Large intestine (tissue), 3 donors: Measurements from ENCODE around the gene MYH9. TPM values are rescaled to one million over a fixed set of nuclear protein-coding genes. Genes with fewer than 3 reads are reported as not detected.
"Not testable (repeated sequence)": the region's sequence is repeated elsewhere in the genome, so short reads cannot be mapped to it uniquely, and the experiment has no call there.

Experiments
- DNase-seq, 2 donors: peaks; one replicate each; pipeline versions ENCODE4 v3.0.0 to v3.0.0-alpha.2; 2013
- H3K27ac ChIP-seq: one replicate; pipeline ENCODE4 v1.5.1; 2013; ENCODE audit warnings: low read length
- H3K27me3 ChIP-seq: 2 replicates; pipeline ENCODE4 v1.6.1; 2013; ENCODE audit warnings: low read length; ENCODE audit not compliant: control insufficient read depth, insufficient read depth
- H3K36me3 ChIP-seq: 2 replicates; pipeline ENCODE4 v1.6.1; 2013; ENCODE audit warnings: low read length; ENCODE audit not compliant: control insufficient read depth, insufficient read depth
- H3K4me1 ChIP-seq: one replicate; pipeline ENCODE4 v1.6.1; 2013; ENCODE audit warnings: low read length; ENCODE audit not compliant: control insufficient read depth, insufficient read depth
- H3K4me3 ChIP-seq: one replicate; pipeline ENCODE4 v1.5.1; 2013; ENCODE audit warnings: low read length
- H3K9me3 ChIP-seq: one replicate; pipeline ENCODE4 v1.6.1; 2013; ENCODE audit warnings: mild to moderate bottlenecking, low read depth, low read length, moderate library complexity; ENCODE audit not compliant: control insufficient read depth
- WGBS: methylation state at CpG from one replicate; pipeline ENCODE4 v1.1.5; 2013; ENCODE audit warnings: low lambda C conversion rate; ENCODE audit not compliant: insufficient coverage; 5-methylcytosine and 5-hydroxymethylcytosine counted together
- polyA plus RNA-seq: library from polyadenylated mRNA; unstranded; fragments of 120-200 nt; gene quantifications from one replicate; pipeline ENCODE4 v1.2.1, GENCODE V29; 2013

The MYH9 gene
- polyA plus RNA-seq, 1 donor, result 191 TPM

GRCh38 chr22:36255572-36255971, 132.2 kb downstream of the MYH9 start:
- not testable (repeated sequence) for H3K4me3 ChIP-seq, DNase-seq

GRCh38 chr22:36253523-36254490, 134.0 kb downstream of the MYH9 start:
- no peak for DNase-seq
- no peaks in the 10 kb centered on the region for H3K9me3 ChIP-seq
- no peaks in the 10 kb centered on the region for H3K36me3 ChIP-seq
- H3K4me3 ChIP-seq, result peak overlapping the region; percentile 27
- H3K4me1 ChIP-seq, result peaks cover 20% of the 10 kb centered on the region
- peak overlapping the region; percentile 37 for H3K27ac ChIP-seq
- H3K27me3 ChIP-seq, result no peaks in the 10 kb centered on the region
- no CpG with 5 or more reads among the region's 7 CpGs for WGBS

More at GRCh38 chr22:36255572-36255971, 132.2 kb downstream of the MYH9 start:
- no CpG with 5 or more reads among the region's 5 CpGs for WGBS
- not testable (repeated sequence) for H3K9me3 ChIP-seq, H3K36me3 ChIP-seq, H3K27me3 ChIP-seq, H3K27ac ChIP-seq
- H3K4me1 ChIP-seq, result peaks cover 23% of the 10 kb centered on the region

GRCh38 chr22:36252754-36253522, 134.8 kb downstream of the MYH9 start, which contains the start of gene APOL1:
Gene APOL1, plus strand, starts transcription at chr22:36253133. Its CDS starts 1,823 bp downstream, at chr22:36254956.
- peak within 1 kb of the TSS; percentile 27 for H3K4me3 ChIP-seq
- DNase-seq, result peak; percentile 69 to 87
- H3K4me1 ChIP-seq, result peaks cover 20% of the 10 kb centered on the region
- H3K27me3 ChIP-seq, result no peaks in the 10 kb centered on the region
- no peaks in the 10 kb centered on the region for H3K9me3 ChIP-seq
- WGBS, result no CpG with 5 or more reads among the region's 10 CpGs
- H3K27ac ChIP-seq, result peak within 1 kb of the TSS; percentile 37
- H3K36me3 ChIP-seq, result no peaks in the 10 kb centered on the region

- not testable (repeated sequence) for H3K36me3 ChIP-seq, H3K9me3 ChIP-seq, DNase-seq, H3K27ac ChIP-seq, H3K4me3 ChIP-seq, H3K27me3 ChIP-seq
- no CpG with 5 or more reads among the region's 7 CpGs for WGBS
- peaks cover 20% of the 10 kb centered on the region for H3K4me1 ChIP-seq
Measured at GRCh38 chr22:36251979-36252608, 135.7 kb downstream of the MYH9 start.

GRCh38 chr22:36250292-36250960, 137.3 kb downstream of the MYH9 start:
- not testable (repeated sequence) for H3K36me3 ChIP-seq, DNase-seq, H3K9me3 ChIP-seq, H3K27me3 ChIP-seq, H3K4me3 ChIP-seq, H3K27ac ChIP-seq
- 100% methylated on average over 5 of the region's 24 CpGs for WGBS
- peaks cover 20% of the 10 kb centered on the region for H3K4me1 ChIP-seq

- no peak for DNase-seq
- H3K9me3 ChIP-seq, result no peaks in the 10 kb centered on the region
- peaks cover 17% of the 10 kb centered on the region for H3K4me1 ChIP-seq
- no peak overlapping the region for H3K27ac ChIP-seq
- no peaks in the 10 kb centered on the region for H3K36me3 ChIP-seq
- H3K27me3 ChIP-seq, result no peaks in the 10 kb centered on the region
- no peak overlapping the region for H3K4me3 ChIP-seq
- 100% methylated on average over 1 of the region's 2 CpGs for WGBS
Measured at GRCh38 chr22:36249160-36249559, 138.6 kb downstream of the MYH9 start.

- no peaks in the 10 kb centered on the region for H3K27me3 ChIP-seq
- H3K9me3 ChIP-seq, result no peaks in the 10 kb centered on the region
- no peak for DNase-seq
- 60% methylated on average over 2 of the region's 5 CpGs for WGBS
- no peak overlapping the region for H3K4me3 ChIP-seq
- H3K4me1 ChIP-seq, result peaks cover 9% of the 10 kb centered on the region
- no peak overlapping the region for H3K27ac ChIP-seq
- no peaks in the 10 kb centered on the region for H3K36me3 ChIP-seq
Measured at GRCh38 chr22:36247955-36248354, 139.8 kb downstream of the MYH9 start.

GRCh38 chr22:36246718-36247117, 141.0 kb downstream of the MYH9 start:
- H3K9me3 ChIP-seq, result no peaks in the 10 kb centered on the region
- no peaks in the 10 kb centered on the region for H3K4me1 ChIP-seq
- no peak for DNase-seq
- no CpG with 5 or more reads among the region's 3 CpGs for WGBS
- no peak overlapping the region for H3K27ac ChIP-seq
- H3K27me3 ChIP-seq, result no peaks in the 10 kb centered on the region
- H3K4me3 ChIP-seq, result no peak overlapping the region
- no peaks in the 10 kb centered on the region for H3K36me3 ChIP-seq

GRCh38 chr22:36245805-36246356, 141.9 kb downstream of the MYH9 start:
- Histone ChIP-seq H3K4me3 (no peak overlapping the region), H3K9me3 (no peaks in the 10 kb centered on the region), H3K4me1 (no peaks in the 10 kb centered on the region), H3K36me3 (no peaks in the 10 kb centered on the region), H3K27ac (no peak overlapping the region), H3K27me3 (no peaks in the 10 kb centered on the region)
- no peak for DNase-seq
- no CpG with 5 or more reads among the region's 4 CpGs for WGBS
